Stimulated activated CD8-positive, alpha-beta memory T cell treated with anti-CD3 and anti-CD28 coated beads, Interleukin-4, amount 100 ng/mL, for 24 hours (primary cell): ENCODE results near the gene AKAP8L.
A peak's percentile ranks its signal among the peaks of the same experiment; 100 is the strongest.

Source experiments
- DNase-seq: peaks from one replicate; pipeline ENCODE4 v3.0.0-alpha.2; 2020; ENCODE audit warnings: low read depth

The AKAP8L gene

GRCh38 chr19:15418579-15419412 is at the start of gene AKAP8L:
AKAP8L (minus strand) TSS chr19:15418988; CDS start chr19:15418923, 65 bp downstream.
- DNase-seq = peak; percentile 96

- DNase-seq = no peak
Observed at GRCh38 chr19:15467734-15468214, 49.0 kb upstream of the AKAP8L start.

- DNase-seq = no peak
Observed at GRCh38 chr19:15466851-15467733, 48.3 kb upstream of the AKAP8L start.

GRCh38 chr19:15464394-15465385 is 45.9 kb upstream of the AKAP8L start, which contains the start of gene RASAL3:
RASAL3 (minus strand) TSS chr19:15464544; CDS start chr19:15464358, 186 bp downstream.
- DNase-seq = peak; percentile 49

- DNase-seq = peak; percentile 63
Observed at GRCh38 chr19:15463861-15464371, 45.1 kb upstream of the AKAP8L start.

GRCh38 chr19:15461694-15462093 is 42.9 kb upstream of the AKAP8L start:
- DNase-seq = no peak

- DNase-seq = no peak
Observed at GRCh38 chr19:15457701-15458484, 39.1 kb upstream of the AKAP8L start.

GRCh38 chr19:15456871-15457700 is 38.3 kb upstream of the AKAP8L start:
- no peak for DNase-seq

- DNase-seq = no peak
Observed at GRCh38 chr19:15456441-15456840, 37.7 kb upstream of the AKAP8L start.

GRCh38 chr19:15455996-15456395 is 37.2 kb upstream of the AKAP8L start:
- no peak for DNase-seq

- no peak for DNase-seq
Observed at GRCh38 chr19:15453906-15454860, 35.4 kb upstream of the AKAP8L start.

- no peak for DNase-seq
Observed at GRCh38 chr19:15453091-15453578, 34.3 kb upstream of the AKAP8L start.

GRCh38 chr19:15452111-15453047 is 33.6 kb upstream of the AKAP8L start:
- DNase-seq = no peak

GRCh38 chr19:15450528-15450890 is 31.7 kb upstream of the AKAP8L start:
- DNase-seq = no peak

GRCh38 chr19:15449620-15450527 is 31.1 kb upstream of the AKAP8L start, which contains the start of gene WIZ:
WIZ (minus strand) TSS chr19:15449956; CDS start chr19:15448307, 1,649 bp downstream.
- peak; percentile 81 for DNase-seq
